Hepatocyte (in vitro differentiated cells): Measurements from ENCODE around the gene PTPN20. TPM values are rescaled to one million over a fixed set of nuclear protein-coding genes. Genes with fewer than 3 reads are reported as not detected.

ENCODE experiments used
- DNase-seq: peaks from one replicate; pipeline ENCODE4 v3.0.0-alpha.2; 2016; ENCODE audit warnings: low spot score
- H2AFZ ChIP-seq: fragments of 200-600 bp; sonication (generic); 2 replicates; pipeline ENCODE4 v1.6.0; 2016; ENCODE audit warnings: antibody characterized with exemption, mild to moderate bottlenecking
- H3K27ac ChIP-seq: fragments of 200-600 bp; sonication (generic); 2 replicates; pipeline ENCODE4 v1.5.1; 2016; ENCODE audit warnings: mild to moderate bottlenecking
- H3K27me3 ChIP-seq: fragments of 200-600 bp; sonication (generic); 2 replicates; pipeline ENCODE4 v1.6.1; 2016
- H3K36me3 ChIP-seq: fragments of 200-600 bp; sonication (generic); replicated peaks from 2 replicates; pipeline ENCODE4 v1.5.1; 2016; ENCODE audit warnings: low read depth; ENCODE audit not compliant: insufficient read depth
- H3K4me1 ChIP-seq: fragments of 200-600 bp; sonication (generic); 2 replicates; pipeline ENCODE4 v1.5.1; 2016; ENCODE audit warnings: mild to moderate bottlenecking, moderate library complexity; ENCODE audit not compliant: insufficient read depth
- H3K4me2 ChIP-seq: fragments of 200-600 bp; sonication (generic); 2 replicates; pipeline ENCODE4 v1.6.0; 2016
- H3K4me3 ChIP-seq: fragments of 200-600 bp; sonication (generic); 2 replicates; pipeline ENCODE4 v1.5.1; 2016; ENCODE audit warnings: mild to moderate bottlenecking
- H3K79me2 ChIP-seq: fragments of 200-600 bp; sonication (generic); 2 replicates; pipeline ENCODE4 v1.6.0; 2017; ENCODE audit warnings: mild to moderate bottlenecking
- H3K9me2 ChIP-seq: fragments of 200-600 bp; sonication (generic); replicated peaks from 2 replicates; pipeline ENCODE4 v1.6.0; 2017; ENCODE audit warnings: mild to moderate bottlenecking; ENCODE audit not compliant: insufficient read depth
- H3K9me3 ChIP-seq: fragments of 200-600 bp; sonication (generic); 2 replicates; pipeline ENCODE4 v1.5.1; 2016; ENCODE audit warnings: low read depth, mild to moderate bottlenecking
- H4K20me1 ChIP-seq: fragments of 200-600 bp; sonication (generic); 2 replicates; pipeline ENCODE4 v1.6.0; 2016; ENCODE audit warnings: mild to moderate bottlenecking; ENCODE audit not compliant: insufficient read depth, poor library complexity, severe bottlenecking
- EZH2 ChIP-seq: fragments of 200-600 bp; sonication (generic); IDR thresholded peaks from 2 replicates; pipeline ENCODE4 v1.6.1; 2016; ENCODE audit warnings: antibody characterized with exemption, mild to moderate bottlenecking, borderline replicate concordance
- EZH2phosphoT487 ChIP-seq: fragments of 200-600 bp; sonication (generic); IDR thresholded peaks from one replicate; pipeline ENCODE4 v1.6.1; 2018; ENCODE audit warnings: antibody characterized with exemption, mild to moderate bottlenecking, low read depth, moderate library complexity; ENCODE audit not compliant: unreplicated experiment, severe bottlenecking
- WGBS: methylation state at CpG from one replicate; pipeline ENCODE4 v1.1.6; 2016; ENCODE audit warnings: low lambda C conversion rate; ENCODE audit errors: missing lambda C conversion rate; 5-methylcytosine and 5-hydroxymethylcytosine counted together
- polyA plus RNA-seq: library from polyadenylated mRNA; unstranded; fragments of >200 nt; fragmentation: Nextera tagmentation; extraction: Ambion mirVana; gene quantifications from 2 replicates; pipeline ENCODE4 v1.2.1, GENCODE V29; 2016
- total RNA-seq: library from RNA; depleted of rRNA; stranded (reverse); fragments of >200 nt; gene quantifications from 2 replicates; pipeline ENCODE4 v1.2.3, GENCODE V29; 2014
- TF ChIP-seq, protein P1 (sequence below): fragments of 200-600 bp; sonication (generic); IDR thresholded peaks from 2 replicates; pipeline ENCODE4 v1.5.1; 2016; ENCODE audit warnings: antibody characterized with exemption, mild to moderate bottlenecking; ENCODE audit not compliant: poor library complexity

PTPN20 gene
- total and polyA plus RNA-seq, 2 experiments from 2014 or later = 0.60 TPM; not detected in 1

DNA sequence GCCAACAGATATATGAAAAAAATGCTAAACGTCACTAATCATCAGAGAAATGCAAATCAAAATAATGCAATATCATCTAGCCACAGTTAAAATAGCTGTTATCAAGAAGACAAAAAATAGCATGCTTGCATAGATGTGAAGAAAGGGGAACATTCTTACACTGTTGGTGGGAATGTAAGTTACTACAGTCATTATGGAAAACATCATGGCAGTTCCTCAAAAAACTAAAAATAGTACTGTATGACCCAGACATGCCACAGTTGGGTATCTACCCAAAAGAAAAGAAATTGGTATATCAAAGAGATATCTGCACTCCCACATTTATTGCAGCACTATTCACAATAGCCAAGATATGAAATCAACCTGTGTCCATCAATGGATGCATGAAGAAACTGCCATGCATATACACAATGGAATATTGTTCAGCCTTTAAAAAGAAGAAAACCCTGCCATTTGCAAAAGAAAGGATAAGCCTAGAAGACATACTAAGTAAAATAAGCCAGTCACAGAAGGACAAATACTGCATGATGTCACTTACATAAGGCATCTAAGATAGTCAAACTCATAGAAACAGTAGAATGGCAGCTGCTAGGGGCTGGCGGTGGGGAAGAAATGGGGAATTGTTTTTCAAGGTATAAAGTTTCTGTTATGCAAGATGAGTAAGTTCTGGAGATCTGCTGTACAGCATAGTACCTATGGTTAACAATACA lies 107.0 kb downstream of the PTPN20 start:
- H3K36me3 ChIP-seq = no peaks in the 10 kb centered on the region
- H4K20me1 ChIP-seq = no peaks in the 10 kb centered on the region
- peaks cover 8% of the 10 kb centered on the region for H3K4me1 ChIP-seq
- H2AFZ ChIP-seq = no peak overlapping the region
- WGBS = 85% methylated on average over 2 of the region's 2 CpGs
- no peak overlapping the region for H3K27ac ChIP-seq
- no peaks in the 10 kb centered on the region for H3K9me2 ChIP-seq
- H3K9me3 ChIP-seq = no peaks in the 10 kb centered on the region
- H3K79me2 ChIP-seq = no peaks in the 10 kb centered on the region
- no peaks in the 10 kb centered on the region for H3K27me3 ChIP-seq
- TF ChIP-seq EZH2 (no peak), EZH2phosphoT487 (no peak)
- TF ChIP-seq, protein P1, sequence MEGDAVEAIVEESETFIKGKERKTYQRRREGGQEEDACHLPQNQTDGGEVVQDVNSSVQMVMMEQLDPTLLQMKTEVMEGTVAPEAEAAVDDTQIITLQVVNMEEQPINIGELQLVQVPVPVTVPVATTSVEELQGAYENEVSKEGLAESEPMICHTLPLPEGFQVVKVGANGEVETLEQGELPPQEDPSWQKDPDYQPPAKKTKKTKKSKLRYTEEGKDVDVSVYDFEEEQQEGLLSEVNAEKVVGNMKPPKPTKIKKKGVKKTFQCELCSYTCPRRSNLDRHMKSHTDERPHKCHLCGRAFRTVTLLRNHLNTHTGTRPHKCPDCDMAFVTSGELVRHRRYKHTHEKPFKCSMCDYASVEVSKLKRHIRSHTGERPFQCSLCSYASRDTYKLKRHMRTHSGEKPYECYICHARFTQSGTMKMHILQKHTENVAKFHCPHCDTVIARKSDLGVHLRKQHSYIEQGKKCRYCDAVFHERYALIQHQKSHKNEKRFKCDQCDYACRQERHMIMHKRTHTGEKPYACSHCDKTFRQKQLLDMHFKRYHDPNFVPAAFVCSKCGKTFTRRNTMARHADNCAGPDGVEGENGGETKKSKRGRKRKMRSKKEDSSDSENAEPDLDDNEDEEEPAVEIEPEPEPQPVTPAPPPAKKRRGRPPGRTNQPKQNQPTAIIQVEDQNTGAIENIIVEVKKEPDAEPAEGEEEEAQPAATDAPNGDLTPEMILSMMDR = no peak
- no peak overlapping the region for H3K4me2 ChIP-seq
- DNase-seq = no peak
- H3K4me3 ChIP-seq = no peak overlapping the region

DNA sequence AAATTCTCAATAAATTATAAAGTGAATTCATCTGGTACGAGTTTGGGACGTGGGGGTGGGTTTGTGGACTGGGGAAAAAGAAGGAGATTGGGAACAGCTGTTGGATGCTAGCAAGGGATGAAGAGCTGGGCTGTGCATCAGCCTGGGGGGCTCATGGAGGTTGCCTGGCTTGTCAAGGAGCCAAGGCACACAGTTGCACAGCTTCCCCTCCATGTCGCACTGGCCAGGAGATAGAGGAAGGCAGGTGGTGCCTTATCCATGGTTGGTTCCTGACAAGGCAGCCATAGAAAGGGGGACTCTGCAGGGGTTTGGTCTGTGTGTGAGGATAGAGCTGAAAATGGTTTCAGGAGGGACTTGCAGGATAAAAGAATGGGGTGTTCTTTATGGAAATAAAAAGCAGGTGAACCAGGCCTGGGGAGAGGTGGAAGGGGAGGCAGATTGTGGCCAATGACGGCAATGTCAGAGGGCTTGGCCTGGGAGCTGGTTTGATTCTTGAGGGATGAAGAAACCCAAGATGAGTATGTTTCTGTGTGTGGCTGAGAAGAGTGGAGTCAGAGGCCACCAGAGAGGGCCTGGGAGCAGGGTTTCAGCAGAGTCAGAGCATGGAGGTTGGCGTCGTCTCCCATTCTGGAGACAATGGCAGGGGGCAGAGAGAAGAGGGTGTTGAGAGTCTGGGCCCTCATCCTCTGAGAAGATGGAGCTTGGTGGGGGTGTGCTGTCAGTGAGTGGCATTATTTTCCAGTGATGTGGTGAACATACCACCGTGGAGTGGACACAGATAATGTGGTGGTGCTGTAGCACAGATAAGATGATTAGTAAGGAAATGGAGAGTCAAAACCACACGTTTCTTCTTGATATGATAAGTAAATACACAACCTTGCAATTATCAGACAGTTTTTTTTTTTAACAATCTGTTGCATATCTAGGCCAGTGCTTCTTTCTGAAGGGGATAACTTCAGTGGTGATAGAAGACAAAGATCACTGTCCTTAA lies 108.2 kb downstream of the PTPN20 start:
- no peaks in the 10 kb centered on the region for H3K36me3 ChIP-seq
- no peak overlapping the region for H3K27ac ChIP-seq
- H3K4me1 ChIP-seq = no peaks in the 10 kb centered on the region
- H4K20me1 ChIP-seq = no peaks in the 10 kb centered on the region
- TF ChIP-seq, protein P1 = no peak
- no peak for TF ChIP-seq EZH2phosphoT487
- TF ChIP-seq EZH2 = no peak
- H3K27me3 ChIP-seq = no peaks in the 10 kb centered on the region
- 67% methylated on average over 8 of the region's 8 CpGs for WGBS
- no peak overlapping the region for H2AFZ ChIP-seq
- no peaks in the 10 kb centered on the region for H3K79me2 ChIP-seq
- H3K4me2 ChIP-seq = no peak overlapping the region
- no peak overlapping the region for H3K4me3 ChIP-seq
- H3K9me3 ChIP-seq = no peaks in the 10 kb centered on the region
- H3K9me2 ChIP-seq = no peaks in the 10 kb centered on the region
- no peak for DNase-seq

DNA sequence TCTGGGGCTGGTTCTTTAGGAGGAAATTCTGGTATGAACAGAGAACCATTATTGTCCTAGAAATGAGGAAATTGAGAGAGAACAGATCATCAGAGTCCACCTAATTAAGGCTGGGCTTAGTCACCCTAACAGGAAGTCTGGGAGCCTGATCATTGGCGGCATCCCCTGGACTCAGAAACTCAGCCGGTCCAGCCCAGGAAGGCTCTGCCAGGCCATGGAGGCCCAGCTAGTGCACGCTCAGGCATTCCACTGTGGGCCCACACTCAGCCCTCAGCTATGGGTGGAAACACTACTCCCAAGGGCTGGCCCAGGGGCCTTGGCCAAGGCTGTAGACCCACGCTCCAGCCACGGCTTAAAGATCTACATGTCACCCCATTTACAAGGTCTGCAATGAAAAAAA lies 109.2 kb downstream of the PTPN20 start:
- H3K27ac ChIP-seq = no peak overlapping the region
- H4K20me1 ChIP-seq = no peaks in the 10 kb centered on the region
- H3K9me3 ChIP-seq = no peaks in the 10 kb centered on the region
- DNase-seq = no peak
- H3K4me3 ChIP-seq = no peak overlapping the region
- H3K4me1 ChIP-seq = no peaks in the 10 kb centered on the region
- no peak overlapping the region for H2AFZ ChIP-seq
- no peaks in the 10 kb centered on the region for H3K79me2 ChIP-seq
- no peaks in the 10 kb centered on the region for H3K36me3 ChIP-seq
- no peak overlapping the region for H3K4me2 ChIP-seq
- no peaks in the 10 kb centered on the region for H3K27me3 ChIP-seq
- 88% methylated on average over 5 of the region's 5 CpGs for WGBS
- H3K9me2 ChIP-seq = no peaks in the 10 kb centered on the region
- TF ChIP-seq EZH2 (no peak), EZH2phosphoT487 (no peak)
- TF ChIP-seq, protein P1 = no peak
